Esophagus (tissue), 2 donors: ENCODE results near the gene XXYLT1. TPM values are rescaled to one million over a fixed set of nuclear protein-coding genes. Genes with fewer than 3 reads are reported as not detected.

ENCODE experiments used
- H3K27ac ChIP-seq, 2 donors: one replicate each; pipeline ENCODE4 v1.5.1; 2013; ENCODE audit warnings: low read depth in 2 of 2, mild to moderate bottlenecking in 2 of 2, inconsistent platforms in 1 of 2, low read length in 1 of 2, moderate library complexity in 1 of 2
- H3K27me3 ChIP-seq, 2 donors: one replicate each; pipeline ENCODE4 v1.6.1; 2013; ENCODE audit warnings: low read length in 2 of 2, control low read depth in 1 of 2, mild to moderate bottlenecking in 1 of 2; ENCODE audit not compliant: insufficient read depth in 2 of 2, control insufficient read depth in 1 of 2
- H3K36me3 ChIP-seq, 2 donors: one replicate each; pipeline ENCODE4 v1.6.1; 2013; ENCODE audit warnings: low read length in 1 of 2; ENCODE audit not compliant: control insufficient read depth in 2 of 2, insufficient read depth in 2 of 2
- H3K4me1 ChIP-seq, 2 donors: one replicate each; pipeline ENCODE4 v1.6.1; 2013; ENCODE audit warnings: low read length in 1 of 2; ENCODE audit not compliant: control insufficient read depth in 2 of 2, insufficient read depth in 2 of 2
- H3K4me3 ChIP-seq, 2 donors: one replicate each; pipeline ENCODE4 v1.5.1; 2013; ENCODE audit warnings: low read length in 2 of 2, mild to moderate bottlenecking in 2 of 2, low read depth in 1 of 2, moderate library complexity in 1 of 2
- H3K9me3 ChIP-seq, 2 donors: one replicate each; pipeline ENCODE4 v1.6.1; 2013; ENCODE audit warnings: mild to moderate bottlenecking in 2 of 2, low read depth in 1 of 2, low read length in 1 of 2, moderate library complexity in 1 of 2; ENCODE audit not compliant: control insufficient read depth in 2 of 2, insufficient read depth in 1 of 2
- WGBS, 2 donors: extraction: QIAGEN DNeasy Blood & Tissue Kit; methylation state at CpG; one replicate each; pipeline ENCODE4 v1.1.7; 2013; 5-methylcytosine and 5-hydroxymethylcytosine counted together
- polyA plus RNA-seq, 2 donors: library from polyadenylated mRNA; stranded (reverse); fragments of 200-250 nt; gene quantifications; one replicate each; pipeline ENCODE4 v1.2.3, GENCODE V29; 2013
- donor health status: healthy with polysubstance abuse.
- donor health status: Bipolar disorder and iron deficiency.

XXYLT1 gene
- polyA plus RNA-seq, 2 donors, result 10.2 to 10.4 TPM

- Histone ChIP-seq H3K27ac (peak overlapping the region; percentile 2 to 62), H3K4me3 (peak overlapping the region in 1 of 2 donors; percentile 41)
Observed at GRCh38 chr3:195087328-195087727, 183.6 kb downstream of the XXYLT1 start.

GRCh38 chr3:195086885-195087284 lies 184.1 kb downstream of the XXYLT1 start:
- WGBS, 2 donors, result 81 to 82% methylated on average over 13 of the region's 13 CpGs
- peak overlapping the region in 1 of 2 donors; percentile 41 for H3K4me3 ChIP-seq
- H3K27ac ChIP-seq, result peak overlapping the region; percentile 2 to 62
- H3K4me1 ChIP-seq, result peaks cover 0 to 5% of the 10 kb centered on the region in 2 donors
- peaks cover 0 to 2% of the 10 kb centered on the region in 2 donors for H3K36me3 ChIP-seq
- H3K27me3 ChIP-seq, result no peaks in the 10 kb centered on the region
- no peaks in the 10 kb centered on the region for H3K9me3 ChIP-seq

More at GRCh38 chr3:195087328-195087727, 183.6 kb downstream of the XXYLT1 start:
- H3K27me3 ChIP-seq, result no peaks in the 10 kb centered on the region
- H3K36me3 ChIP-seq, result peaks cover 0 to 2% of the 10 kb centered on the region in 2 donors
- H3K9me3 ChIP-seq, result no peaks in the 10 kb centered on the region
- 67 to 74% methylated on average over 7 of the region's 7 CpGs for WGBS, 2 donors
- H3K4me1 ChIP-seq, result peaks cover 0 to 5% of the 10 kb centered on the region in 2 donors

GRCh38 chr3:195086341-195086740 lies 184.6 kb downstream of the XXYLT1 start:
- H3K9me3 ChIP-seq, result no peaks in the 10 kb centered on the region
- no peaks in the 10 kb centered on the region for H3K27me3 ChIP-seq
- WGBS, 2 donors, result 96 to 98% methylated on average over 4 of the region's 4 CpGs
- H3K27ac ChIP-seq, result no peak overlapping the region
- H3K4me1 ChIP-seq, result peaks cover 0 to 6% of the 10 kb centered on the region in 2 donors
- H3K4me3 ChIP-seq, result no peak overlapping the region
- H3K36me3 ChIP-seq, result peaks cover 0 to 2% of the 10 kb centered on the region in 2 donors

GRCh38 chr3:195085356-195086130 lies 185.4 kb downstream of the XXYLT1 start:
- Histone ChIP-seq H3K36me3 (peaks cover 0 to 2% of the 10 kb centered on the region in 2 donors), H3K4me3 (no peak overlapping the region), H3K27me3 (no peaks in the 10 kb centered on the region), H3K9me3 (no peaks in the 10 kb centered on the region), H3K27ac (no peak overlapping the region), H3K4me1 (peaks cover 3 to 6% of the 10 kb centered on the region in 2 donors)
- 94 to 96% methylated on average over 21 of the region's 21 CpGs for WGBS, 2 donors

- no peak overlapping the region for H3K4me3 ChIP-seq
- peaks cover 3 to 6% of the 10 kb centered on the region in 2 donors for H3K4me1 ChIP-seq
- H3K27me3 ChIP-seq, result no peaks in the 10 kb centered on the region
- H3K27ac ChIP-seq, result no peak overlapping the region
- H3K9me3 ChIP-seq, result no peaks in the 10 kb centered on the region
- WGBS, 2 donors, result 88 to 89% methylated on average over 5 of the region's 5 CpGs
- H3K36me3 ChIP-seq, result peaks cover 0 to 2% of the 10 kb centered on the region in 2 donors
Observed at GRCh38 chr3:195084746-195085145, 186.2 kb downstream of the XXYLT1 start.

- Histone ChIP-seq H3K27ac (no peak overlapping the region), H3K9me3 (no peaks in the 10 kb centered on the region), H3K36me3 (peaks cover 0 to 2% of the 10 kb centered on the region in 2 donors), H3K4me1 (peaks cover 3 to 6% of the 10 kb centered on the region in 2 donors), H3K4me3 (no peak overlapping the region), H3K27me3 (no peaks in the 10 kb centered on the region)
- WGBS, 2 donors, result 95 to 96% methylated on average over 15 of the region's 15 CpGs
Observed at GRCh38 chr3:195083659-195084058, 187.3 kb downstream of the XXYLT1 start.

- Histone ChIP-seq H3K9me3 (no peaks in the 10 kb centered on the region), H3K36me3 (peaks cover 0 to 2% of the 10 kb centered on the region in 2 donors), H3K4me1 (peaks cover 3 to 6% of the 10 kb centered on the region in 2 donors), H3K4me3 (no peak overlapping the region), H3K27ac (no peak overlapping the region), H3K27me3 (no peaks in the 10 kb centered on the region)
- WGBS, 2 donors, result 94 to 95% methylated on average over 10 of the region's 10 CpGs
Observed at GRCh38 chr3:195082811-195083210, 188.1 kb downstream of the XXYLT1 start.

- H3K9me3 ChIP-seq, result no peaks in the 10 kb centered on the region
- H3K27me3 ChIP-seq, result no peaks in the 10 kb centered on the region
- H3K36me3 ChIP-seq, result no peaks in the 10 kb centered on the region
- no peak overlapping the region for H3K27ac ChIP-seq
- WGBS, 2 donors, result 68 to 72% methylated on average over 12 of the region's 12 CpGs
- no peak overlapping the region for H3K4me3 ChIP-seq
- peaks cover 1 to 3% of the 10 kb centered on the region in 2 donors for H3K4me1 ChIP-seq
Observed at GRCh38 chr3:195081242-195081963, 189.6 kb downstream of the XXYLT1 start.

- Histone ChIP-seq H3K4me3 (no peak overlapping the region), H3K27me3 (no peaks in the 10 kb centered on the region), H3K4me1 (peaks cover 1 to 3% of the 10 kb centered on the region in 2 donors), H3K36me3 (no peaks in the 10 kb centered on the region), H3K9me3 (no peaks in the 10 kb centered on the region), H3K27ac (no peak overlapping the region)
- 81 to 83% methylated on average over 16 of the region's 16 CpGs for WGBS, 2 donors
Observed at GRCh38 chr3:195080571-195081151, 190.3 kb downstream of the XXYLT1 start.
